IMR-90 (cell line): ENCODE results near the gene NLGN1. TPM values are rescaled to one million over a fixed set of nuclear protein-coding genes. Genes with fewer than 3 reads are reported as not detected.

ENCODE experiments used
- ATAC-seq: fragments of 200-7000 bp; cut with Tn5 transposase; 2 replicates; pipeline ENCODE4 v1.9.1; 2020; ENCODE audit warnings: low read depth, mild to moderate bottlenecking, moderate library complexity
- BruUV-seq: library from RNA; stranded (reverse); fragments of 400-500 nt; replicated peaks from 2 replicates; lab custom pipeline; 2021; lab: Mats Ljungman, UMichigan
- CTCF ChIA-PET: fragments of 300-600 bp; formaldehyde crosslinking; extraction: SDS; loops from one replicate; lab custom pipeline; 2021; ENCODE audit warnings: antibody characterized with exemption; lab: Yijun Ruan, JAX
- POLR2A ChIA-PET: fragments of 300-600 bp; sonication (Branson Sonifier 250); formaldehyde crosslinking; loops from one replicate; lab custom pipeline; 2022; ENCODE audit warnings: antibody characterized with exemption; ENCODE audit not compliant: unreplicated experiment; lab: Charles Lee
- DNase-seq: peaks from one replicate; pipeline ENCODE4 v3.0.0; 2013
- H2AFZ ChIP-seq: replicated peaks from 2 replicates; pipeline ENCODE3; 2013; ENCODE audit warnings: low read length, mild to moderate bottlenecking; ENCODE audit not compliant: poor library complexity
- H2AK5ac ChIP-seq: 2 replicates; pipeline ENCODE4 v1.6.1; 2013; ENCODE audit warnings: low read depth, low read length, inconsistent platforms
- H2AK9ac ChIP-seq: replicated peaks from 2 replicates; pipeline ENCODE3; 2013; ENCODE audit warnings: mild to moderate bottlenecking, low read depth, low read length, moderate library complexity; ENCODE audit not compliant: poor library complexity
- H2BK120ac ChIP-seq: 2 replicates; pipeline ENCODE4 v1.6.1; 2013; ENCODE audit warnings: low read depth, low read length, inconsistent platforms
- H2BK15ac ChIP-seq: 3 replicates; pipeline ENCODE4 v1.6.1; 2013; ENCODE audit warnings: low read depth, low read length, inconsistent platforms
- H2BK20ac ChIP-seq: 2 replicates; pipeline ENCODE4 v1.6.1; 2013; ENCODE audit warnings: low read depth, mild to moderate bottlenecking, inconsistent platforms, low read length, moderate library complexity
- H2BK5ac ChIP-seq: 2 replicates; pipeline ENCODE4 v1.6.1; 2013; ENCODE audit warnings: mild to moderate bottlenecking, low read depth, low read length, inconsistent platforms; ENCODE audit not compliant: poor library complexity, severe bottlenecking
- H3K14ac ChIP-seq: replicated peaks from 2 replicates; pipeline ENCODE4 v1.6.1; 2013; ENCODE audit warnings: low read depth, low read length, inconsistent platforms
- H3K18ac ChIP-seq: 2 replicates; pipeline ENCODE4 v1.6.1; 2013; ENCODE audit warnings: low read depth, low read length, control low read depth
- H3K23ac ChIP-seq: 2 replicates; pipeline ENCODE4 v1.6.1; 2013; ENCODE audit warnings: low read depth, low read length, inconsistent platforms
- H3K27ac ChIP-seq: 2 replicates; pipeline ENCODE4 v1.5.1; 2013; ENCODE audit warnings: mild to moderate bottlenecking, control low read depth, low read length; ENCODE audit not compliant: insufficient read depth
- H3K27me3 ChIP-seq: 2 replicates; pipeline ENCODE4 v1.6.1; 2013; ENCODE audit warnings: low read length; ENCODE audit not compliant: control insufficient read depth, insufficient read depth
- H3K36me3 ChIP-seq: 2 replicates; pipeline ENCODE4 v1.6.1; 2013; ENCODE audit warnings: low read length, mixed read lengths; ENCODE audit not compliant: control insufficient read depth, insufficient read depth
- H3K4ac ChIP-seq: 2 replicates; pipeline ENCODE4 v1.6.1; 2013; ENCODE audit warnings: low read depth, low read length, inconsistent platforms
- H3K4me1 ChIP-seq: 2 replicates; pipeline ENCODE4 v1.6.1; 2013; ENCODE audit warnings: low read length, mixed read lengths; ENCODE audit not compliant: control insufficient read depth, insufficient read depth
- H3K4me2 ChIP-seq: 2 replicates; pipeline ENCODE4 v1.6.1; 2013; ENCODE audit warnings: low read depth, mild to moderate bottlenecking, control low read depth, low read length, moderate library complexity
- H3K4me3 ChIP-seq: 2 replicates; pipeline ENCODE4 v1.5.1; 2013; ENCODE audit warnings: low read depth, mild to moderate bottlenecking, control low read depth, low read length, moderate library complexity; ENCODE audit not compliant: insufficient read depth
- H3K56ac ChIP-seq: 2 replicates; pipeline ENCODE4 v1.6.1; 2013; ENCODE audit warnings: low read length, inconsistent platforms; ENCODE audit not compliant: insufficient read depth; ENCODE audit errors: extremely low read depth
- H3K79me1 ChIP-seq, 2 experiments: 2 replicates each; pipeline ENCODE4 v1.6.1; 2013; ENCODE audit warnings: low read length in 2 of 2, inconsistent platforms in 1 of 2, low read depth in 1 of 2
- H3K9ac ChIP-seq: 2 replicates; pipeline ENCODE4 v1.6.1; 2013; ENCODE audit warnings: low read depth, low read length, control low read depth
- H3K9me1 ChIP-seq: 2 replicates; pipeline ENCODE4 v1.6.1; 2013; ENCODE audit warnings: low read length, inconsistent platforms; ENCODE audit not compliant: insufficient read depth
- H3K9me3 ChIP-seq: 2 replicates; pipeline ENCODE4 v1.6.1; 2013; ENCODE audit warnings: low read length; ENCODE audit not compliant: control insufficient read depth, insufficient read depth
- H4K20me1 ChIP-seq: 2 replicates; pipeline ENCODE4 v1.6.1; 2013; ENCODE audit warnings: low read length, inconsistent platforms; ENCODE audit not compliant: insufficient read depth
- H4K5ac ChIP-seq: 2 replicates; pipeline ENCODE4 v1.6.1; 2013; ENCODE audit warnings: mild to moderate bottlenecking, low read depth, low read length, control low read depth
- H4K8ac ChIP-seq, 2 experiments: 2 replicates each; pipeline ENCODE4 v1.6.1; 2013; ENCODE audit warnings: low read depth in 2 of 2, low read length in 2 of 2, control low read depth in 1 of 2, inconsistent platforms in 1 of 2
- H4K91ac ChIP-seq: 2 replicates; pipeline ENCODE4 v1.6.1; 2013; ENCODE audit warnings: low read depth, low read length, inconsistent platforms; ENCODE audit not compliant: insufficient read depth
- BHLHE40 ChIP-seq: fragments of 150-350 bp; IDR thresholded peaks from 2 replicates; pipeline ENCODE4 v1.6.1; 2016; ENCODE audit warnings: mild to moderate bottlenecking, low read depth, low read length
- CEBPB ChIP-seq: IDR thresholded peaks from 2 replicates; pipeline ENCODE4 v1.6.1; 2012; ENCODE audit warnings: low read depth, low read length, improper control_type of control experiment
- CHD1 ChIP-seq: IDR thresholded peaks from 2 replicates; pipeline ENCODE4 v1.6.1; 2012; ENCODE audit warnings: low read depth, low read length, improper control_type of control experiment
- ELK1 ChIP-seq: fragments of 150-350 bp; IDR thresholded peaks from 2 replicates; pipeline ENCODE4 v1.6.1; 2016; ENCODE audit warnings: low read depth, mild to moderate bottlenecking, low read length, moderate library complexity, borderline replicate concordance
- FOS ChIP-seq: fragments of 150-350 bp; IDR thresholded peaks from 2 replicates; pipeline ENCODE4 v1.6.1; 2016; ENCODE audit warnings: low read depth, low read length
- MXI1 ChIP-seq: IDR thresholded peaks from 2 replicates; pipeline ENCODE4 v1.6.1; 2012; ENCODE audit warnings: low read depth, mild to moderate bottlenecking, low read length, moderate library complexity, borderline replicate concordance
- POLR2A ChIP-seq: IDR thresholded peaks from 2 replicates; pipeline ENCODE4 v1.6.1; 2012; ENCODE audit warnings: mild to moderate bottlenecking, low read depth, low read length
- RAD21 ChIP-seq: IDR thresholded peaks from 2 replicates; pipeline ENCODE4 v1.6.1; 2012; ENCODE audit warnings: low read length, improper control_type of control experiment
- WGBS, 2 experiments: methylation state at CpG; one replicate each; pipeline versions ENCODE4 v1.1.5 to v1.1.7; 2013; ENCODE audit warnings: missing lambda C conversion rate in 2 of 2; ENCODE audit not compliant: insufficient read length in 1 of 2; ENCODE audit errors: extremely low coverage in 2 of 2; 5-methylcytosine and 5-hydroxymethylcytosine counted together
- dilution Hi-C: fragments of 300-500 bp; cut with HindIII; formaldehyde crosslinking; loops from one replicate; pipeline ENCODE4 v1.14.3; 2018; ENCODE audit warnings: low sequenced_read_pairs; ENCODE audit not compliant: unreplicated experiment
- in situ Hi-C: fragments of 300-500 bp; cut with MboI; formaldehyde crosslinking; loops from 3 replicates; pipeline ENCODE4 v1.14.3; 2019; ENCODE audit warnings: low sequenced_read_pairs, inconsistent platforms, mixed read lengths
- intact Hi-C: fragments of 100-400 bp; cut with micrococcal nuclease; formaldehyde crosslinking; loops from 2 replicates; pipeline ENCODE4 v1.10.0; 2022
- polyA plus RNA-seq, 3 experiments: library from polyadenylated mRNA; depleted of rRNA; stranded (reverse); fragments of >200 nt; gene quantifications; 2 replicates each; pipeline ENCODE4 v1.2.3, GENCODE V29; 2012; ENCODE audit warnings: low replicate concordance in 1 of 3
- total RNA-seq: library from RNA; depleted of rRNA; stranded (reverse); fragments of >200 nt; gene quantifications from 2 replicates; pipeline ENCODE4 v1.2.3, GENCODE V29; 2012

NLGN1 gene
- total and polyA plus RNA-seq, 2 of the 4 experiments (the other 2 are of a cell fraction), result 1.8 to 12.5 TPM

GRCh38 chr3:174168538-174169254, 771.2 kb downstream of the NLGN1 start:
- in situ Hi-C loops, result no loop called here
- H3K23ac ChIP-seq, result no peak overlapping the region
- H2BK5ac ChIP-seq, result no peak overlapping the region
- dilution Hi-C loops, result no loop called here
- POLR2A ChIA-PET, result no interaction called here
- no peak overlapping the region for H2BK20ac ChIP-seq
- CTCF ChIA-PET, result no interaction called here
- H2AFZ ChIP-seq, result no peak overlapping the region
- H3K27ac ChIP-seq, result no peak overlapping the region
- no peak overlapping the region for H3K4me3 ChIP-seq
- H3K4me1 ChIP-seq, result no peaks in the 10 kb centered on the region
- no peak overlapping the region for H4K5ac ChIP-seq
- H2AK9ac ChIP-seq, result no peak overlapping the region
- no peaks in the 10 kb centered on the region for H4K20me1 ChIP-seq
- ATAC-seq (no peak), DNase-seq (no peak)
- no peak overlapping the region for H3K4ac ChIP-seq
- no peak overlapping the region for H3K18ac ChIP-seq
- H2BK15ac ChIP-seq, result no peak overlapping the region
- no peak overlapping the region for H2AK5ac ChIP-seq
- no peak overlapping the region for H4K8ac ChIP-seq
- H3K9me1 ChIP-seq, result no peaks in the 10 kb centered on the region
- no TSS peak for BruUV-seq
- H3K56ac ChIP-seq, result no peak overlapping the region
- 93% methylated on average over 2 of the region's 3 CpGs; no CpG with 5 or more reads in 1 of the 2 experiments for WGBS, 2 experiments
- H3K4me2 ChIP-seq, result no peak overlapping the region
- no peak overlapping the region for H4K91ac ChIP-seq
- no peaks in the 10 kb centered on the region for H3K36me3 ChIP-seq
- H3K79me1 ChIP-seq, result no peaks in the 10 kb centered on the region
- H2BK120ac ChIP-seq, result no peak overlapping the region
- no peaks in the 10 kb centered on the region for H3K27me3 ChIP-seq
- intact Hi-C loops, result no loop called here
- H3K14ac ChIP-seq, result no peak overlapping the region
- no peaks in the 10 kb centered on the region for H3K9me3 ChIP-seq
- TF ChIP-seq CHD1 (no peak), MXI1 (no peak), RAD21 (no peak), FOS (no peak), ELK1 (no peak), CEBPB (no peak), POLR2A (no peak), BHLHE40 (no peak)
- no peak overlapping the region for H3K9ac ChIP-seq
